GM12878 (cell line): ENCODE measurements around the gene DIO1. TPM values are rescaled to one million over a fixed set of nuclear protein-coding genes. Genes with fewer than 3 reads are reported as not detected.

Experiments used
- ATAC-seq: fragments of 200-7000 bp; cut with Tn5 transposase; 3 replicates; pipeline ENCODE4 v1.9.1; 2020; ENCODE audit warnings: mild to moderate bottlenecking, moderate library complexity
- BruUV-seq: library from RNA; stranded (reverse); fragments of 400-500 nt; replicated peaks from 2 replicates; lab custom pipeline; 2021; lab: Mats Ljungman, UMichigan
- CTCF ChIA-PET: fragments of 300-600 bp; sonication (Branson Sonifier 250); formaldehyde crosslinking; extraction: SDS; loops from one replicate; lab custom pipeline; 2021; ENCODE audit warnings: inconsistent platforms; lab: Yijun Ruan, JAX
- POLR2A ChIA-PET: fragments of 350-600 bp; formaldehyde crosslinking; extraction: SDS; loops from one replicate; lab custom pipeline; 2021; ENCODE audit warnings: inconsistent platforms; lab: Charles Lee
- RAD21 ChIA-PET: fragments of 300-600 bp; sonication (Branson Sonifier 250); formaldehyde crosslinking; loops from one replicate; lab custom pipeline; 2023; ENCODE audit warnings: antibody characterized with exemption; ENCODE audit not compliant: unreplicated experiment; lab: Charles Lee
- SMC1A ChIA-PET: fragments of 300-600 bp; sonication (Branson Sonifier 250); formaldehyde crosslinking; loops from one replicate; lab custom pipeline; 2023; ENCODE audit not compliant: unreplicated experiment, uncharacterized antibody; lab: Charles Lee
- DNase-seq: peaks from one replicate; pipeline ENCODE4 v3.0.0-alpha.2; 2011; ENCODE audit warnings: low read depth, low spot score
- FAIRE-seq: peaks from 3 replicates; lab custom pipeline; 2011; peaks lifted over from hg19 to GRCh38; lab: Jason Lieb, UNC
- H2AFZ ChIP-seq: 2 replicates; pipeline ENCODE4 v1.6.0; 2011; ENCODE audit warnings: low read depth, low read length, control low read depth; ENCODE audit not compliant: control insufficient read depth
- H3K27ac ChIP-seq: 2 replicates; pipeline ENCODE4 v1.5.1; 2011; ENCODE audit warnings: control low read depth; ENCODE audit not compliant: control insufficient read depth, insufficient read depth
- H3K27me3 ChIP-seq, 2 experiments: replicated peaks in 1 of 2; 2 replicates each; pipeline versions ENCODE4 v1.6.0 to v1.6.1; 2011; ENCODE audit warnings: low read length in 1 of 2; ENCODE audit not compliant: control insufficient read depth in 2 of 2, insufficient read depth in 2 of 2
- H3K36me3 ChIP-seq, 2 experiments: 2 replicates each; pipeline ENCODE4 v1.5.1; 2011; ENCODE audit warnings: low read length in 1 of 2; ENCODE audit not compliant: control insufficient read depth in 2 of 2, insufficient read depth in 2 of 2
- H3K4me1 ChIP-seq: 2 replicates; pipeline ENCODE4 v1.6.1; 2011; ENCODE audit warnings: mild to moderate bottlenecking, low read length, moderate library complexity, mixed read lengths; ENCODE audit not compliant: control insufficient read depth, insufficient read depth
- H3K4me2 ChIP-seq: 2 replicates; pipeline ENCODE4 v1.6.0; 2011; ENCODE audit warnings: control low read depth; ENCODE audit not compliant: control insufficient read depth, insufficient read depth
- H3K4me3 ChIP-seq: fragments of 200-600 bp; sonication (generic); 2 replicates; pipeline ENCODE4 v1.5.1; 2016
- H3K79me2 ChIP-seq: 2 replicates; pipeline ENCODE4 v1.6.0; 2011; ENCODE audit warnings: low read length; ENCODE audit not compliant: control insufficient read depth, insufficient read depth
- H3K9ac ChIP-seq: 2 replicates; pipeline ENCODE4 v1.8.0; 2011; ENCODE audit warnings: low read length, control low read depth, mixed read lengths; ENCODE audit not compliant: control insufficient read depth, insufficient read depth
- H3K9me3 ChIP-seq: replicated peaks from 3 replicates; pipeline ENCODE4 v1.5.1; 2011; ENCODE audit warnings: mild to moderate bottlenecking, low read length; ENCODE audit not compliant: control insufficient read depth, insufficient read depth
- H4K20me1 ChIP-seq: 2 replicates; pipeline ENCODE4 v1.6.0; 2011; ENCODE audit not compliant: control insufficient read depth, insufficient read depth
- ATF7 ChIP-seq: fragments of 450-650 bp; IDR thresholded peaks from 2 replicates; pipeline ENCODE4 v1.6.1; 2016; ENCODE audit warnings: low read depth, mild to moderate bottlenecking
- CTCF ChIP-seq, 3 experiments: IDR thresholded peaks in 2 of 3; conservative IDR thresholded peaks in 1 of 3; 2 replicates each; pipeline ENCODE4 v1.5.1; 2011; ENCODE audit warnings: low read depth in 3 of 3, low read length in 3 of 3, mild to moderate bottlenecking in 3 of 3, control low read depth in 2 of 3, moderate library complexity in 2 of 3, inconsistent platforms in 1 of 3, mixed read lengths in 1 of 3; ENCODE audit not compliant: control insufficient read depth in 2 of 3, insufficient read depth in 1 of 3; ENCODE audit errors: extremely low read depth in 1 of 3
- FOS ChIP-seq: IDR thresholded peaks from 3 replicates; pipeline ENCODE4 v1.6.1; 2011; ENCODE audit warnings: borderline replicate concordance; ENCODE audit not compliant: insufficient read length; ENCODE audit errors: extremely low read depth
- IRF3 ChIP-seq: fragments of 450-650 bp; IDR thresholded peaks from 2 replicates; pipeline ENCODE4 v1.6.1; 2014; ENCODE audit warnings: mild to moderate bottlenecking
- MXI1 ChIP-seq: fragments of 150-350 bp; IDR thresholded peaks from 2 replicates; pipeline ENCODE4 v1.6.1; 2011; ENCODE audit warnings: low read depth, mild to moderate bottlenecking, inconsistent platforms, low read length, improper control_type of control experiment
- MYB ChIP-seq: fragments of 150-350 bp; IDR thresholded peaks from 2 replicates; pipeline ENCODE4 v1.6.1; 2014; ENCODE audit warnings: mild to moderate bottlenecking, low read depth, low read length, borderline replicate concordance
- WGBS: methylation state at CpG from one replicate; pipeline ENCODE4 v1.1.6; 2016; ENCODE audit warnings: low lambda C conversion rate; ENCODE audit not compliant: insufficient replicate concordance, insufficient coverage; ENCODE audit errors: missing lambda C conversion rate; 5-methylcytosine and 5-hydroxymethylcytosine counted together
- in situ Hi-C: fragments of 300-500 bp; cut with MboI; formaldehyde crosslinking; loops from 9 replicates; pipeline ENCODE4 v1.14.3; 2018; ENCODE audit warnings: mixed read lengths
- intact Hi-C: fragments of 100-400 bp; cut with micrococcal nuclease; formaldehyde crosslinking; loops from one replicate; pipeline ENCODE4 v1.14.2; 2022; ENCODE audit not compliant: unreplicated experiment
- polyA plus RNA-seq, 11 experiments: library from polyadenylated mRNA; depleted of rRNA in 4 of 11; unstranded in 6 of 11; stranded (reverse) in 5 of 11; fragments of >200 nt; fragmentation: Nextera tagmentation in 4 of 11; fragmentation: Illumina TruSeq in 1 of 11; extraction: Ambion mirVana in 4 of 11; extraction: Trizol in 1 of 11; gene quantifications; 1 replicate in 1 of 11; 2 replicates in 10 of 11; pipeline versions ENCODE4 v1.2.1 to v1.2.3, GENCODE V29; 2011 to 2016; ENCODE audit warnings: inconsistent platforms in 2 of 11, missing spikeins in 2 of 11, low read depth in 1 of 11
- total RNA-seq, 4 experiments: library from RNA; depleted of rRNA in 3 of 4; stranded (reverse); fragments of >200 nt in 3 of 4; fragmentation: Illumina TruSeq in 1 of 4; extraction: Trizol in 1 of 4; gene quantifications; 2 replicates each; pipeline versions ENCODE4 v1.2.1 to v1.2.3, GENCODE V29; 2013 to 2021

The DIO1 gene
- total and polyA plus RNA-seq, 10 of the 15 experiments (the other 5 are each of a cell fraction or from before 2014, with no cell fraction given), result 0.11 to 0.26 (median 0.12) TPM; not detected in 6

GRCh38 chr1:53957194-53957818 is 63.3 kb downstream of the DIO1 start:
- Histone ChIP-seq H3K4me3 (no peak overlapping the region), H3K79me2 (peaks cover 2% of the 10 kb centered on the region), H3K4me1 (peaks cover 11% of the 10 kb centered on the region; the same call in 1 of the 2 replicates), H3K27me3 (no peaks in the 10 kb centered on the region), H2AFZ (no peak overlapping the region), H3K27ac (peak overlapping the region; percentile 26; the same call in 1 of the 2 replicates), H3K36me3 (peaks cover 0 to 13% of the 10 kb centered on the region in 2 experiments), H3K9ac (0 out of 2 replicates have a peak overlapping the region, but pooled peaks have one; percentile 1), H3K4me2 (peak overlapping the region; percentile 2), H3K9me3 (no peaks in the 10 kb centered on the region), H4K20me1 (no peaks in the 10 kb centered on the region)
- ChIA-PET CTCF (interaction anchor here (0.7 to 7.4 kb wide), 8 partner anchors 8 to 106 kb away, joined by 3 to 232 read pairs (median 9); no protein-coding TSS in a partner anchor), RAD21 (interaction anchor here (1.1 to 3.2 kb wide), 9 partner anchors 9 to 97 kb away, joined by 3 to 72 read pairs (median 9); partner anchors contain the start of genes IFT25 and LRRC42), POLR2A (interaction anchor here (0.9 to 2.5 kb wide), 3 partner anchors 10 to 97 kb away, joined by 3 to 10 read pairs (median 3); no protein-coding TSS in a partner anchor), SMC1A (interaction anchor here (2.0 to 3.7 kb wide), 5 partner anchors 8 to 96 kb away, joined by 11 to 62 read pairs (median 37); no protein-coding TSS in a partner anchor)
- no peak for DNase-seq
- no TSS peak for BruUV-seq
- intact Hi-C loops, result loop anchor here (10.0 kb wide), 1 partner anchor 473 kb away; no protein-coding TSS in a partner anchor
- peak; percentile 33; the same call in 2 of the 3 replicates for ATAC-seq
- 82% methylated on average over 3 of the region's 3 CpGs for WGBS
- in situ Hi-C loops, result loop anchor here (25.0 kb wide), 1 partner anchor 470 kb away; no protein-coding TSS in a partner anchor
- TF ChIP-seq ATF7 (no peak), MYB (no peak)
- no peak for FAIRE-seq

GRCh38 chr1:53959664-53960250 is 65.8 kb downstream of the DIO1 start:
- Histone ChIP-seq H3K9ac (no peak overlapping the region), H3K36me3 (peaks cover 0 to 21% of the 10 kb centered on the region in 2 experiments), H4K20me1 (no peaks in the 10 kb centered on the region), H3K4me1 (peaks cover 11% of the 10 kb centered on the region; the same call in 1 of the 2 replicates), H3K9me3 (no peaks in the 10 kb centered on the region), H3K4me3 (no peak overlapping the region), H3K27me3 (no peaks in the 10 kb centered on the region), H3K79me2 (peaks cover 2% of the 10 kb centered on the region), H3K4me2 (no peak overlapping the region), H2AFZ (no peak overlapping the region), H3K27ac (no peak overlapping the region)
- no peak for DNase-seq
- FAIRE-seq, result peak; percentile 7
- BruUV-seq, result no TSS peak
- intact Hi-C loops (loop anchor here (1.0 to 10.0 kb wide), 2 partner anchors 98 to 475 kb away; no protein-coding TSS in a partner anchor), in situ Hi-C loops (loop anchor here (5.0 to 25.0 kb wide), 3 partner anchors 53 to 472 kb away; no protein-coding TSS in a partner anchor)
- SMC1A ChIA-PET, result interaction anchor here (0.6 to 3.7 kb wide), 22 partner anchors 11 to 746 kb away, joined by 3 to 62 read pairs (median 4); partner anchors contain the start of gene IFT25
- peak; percentile 81 for ATAC-seq
- RAD21 ChIA-PET, result interaction anchor here (0.6 to 3.2 kb wide), 18 partner anchors 9 to 530 kb away, joined by 3 to 72 read pairs (median 4); partner anchors contain the start of genes IFT25, LRRC42, NDC1 and TMEM59
- POLR2A ChIA-PET, result interaction anchor here (0.6 to 2.5 kb wide), 6 partner anchors 9 to 99 kb away, joined by 3 to 10 read pairs (median 4); no protein-coding TSS in a partner anchor
- CTCF ChIA-PET, result interaction anchor here (0.6 to 7.4 kb wide), 39 partner anchors 11 to 1991 kb away, joined by 3 to 232 read pairs (median 4); partner anchors contain the start of genes IFT25, LRRC42, NDC1 and YIPF1
- no peak for TF ChIP-seq MXI1
- TF ChIP-seq FOS, result no peak
- TF ChIP-seq CTCF (IDR thresholded peaks at IDR 0.05 in 2 of 3, conservative IDR thresholded peaks at IDR 0.05 in 1 of 3; ENCODE audit: control insufficient read depth in 2 of 3, extremely low read depth in 1 of 3, insufficient read depth in 1 of 3, low read depth in 3 of 3, low read length in 3 of 3), result peak; percentile 42 to 67 (median 57); a peak in 5 of 6 replicates
- no peak for TF ChIP-seq IRF3
